Measurements from ENCODE around the gene B9D1. TPM values are rescaled to one million over a fixed set of nuclear protein-coding genes. Genes with fewer than 3 reads are reported as not detected.
A peak's percentile ranks its signal among the peaks of the same experiment; 100 is the strongest.

The B9D1 gene
- total RNA-seq, 1 donor from 2014 or later: 9.4 TPM

DNA sequence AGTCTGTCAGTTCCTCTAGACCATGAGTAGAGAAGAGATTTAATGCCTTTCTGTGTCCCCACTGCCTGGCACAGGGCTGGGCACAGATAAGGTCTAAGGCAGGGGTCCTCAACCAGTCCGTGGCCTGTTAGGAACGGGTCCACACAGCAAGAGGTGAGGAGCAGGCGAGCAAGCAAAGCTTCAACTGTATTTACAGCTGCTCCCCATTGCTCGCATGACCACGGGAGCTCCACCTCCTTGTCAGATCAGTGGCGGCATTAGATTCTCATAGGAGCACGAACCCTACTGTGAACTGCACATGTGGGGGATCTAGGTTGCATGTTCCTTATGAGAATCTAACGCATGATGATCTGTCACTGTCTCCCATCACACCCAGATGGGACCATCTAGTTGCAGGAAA lies 1.8 kb downstream of the B9D1 start:
- H3K9me3 Mint-ChIP-seq (ENCODE audit: low read depth): no peaks in the 10 kb centered on the region
- TF ChIP-seq, protein P1, sequence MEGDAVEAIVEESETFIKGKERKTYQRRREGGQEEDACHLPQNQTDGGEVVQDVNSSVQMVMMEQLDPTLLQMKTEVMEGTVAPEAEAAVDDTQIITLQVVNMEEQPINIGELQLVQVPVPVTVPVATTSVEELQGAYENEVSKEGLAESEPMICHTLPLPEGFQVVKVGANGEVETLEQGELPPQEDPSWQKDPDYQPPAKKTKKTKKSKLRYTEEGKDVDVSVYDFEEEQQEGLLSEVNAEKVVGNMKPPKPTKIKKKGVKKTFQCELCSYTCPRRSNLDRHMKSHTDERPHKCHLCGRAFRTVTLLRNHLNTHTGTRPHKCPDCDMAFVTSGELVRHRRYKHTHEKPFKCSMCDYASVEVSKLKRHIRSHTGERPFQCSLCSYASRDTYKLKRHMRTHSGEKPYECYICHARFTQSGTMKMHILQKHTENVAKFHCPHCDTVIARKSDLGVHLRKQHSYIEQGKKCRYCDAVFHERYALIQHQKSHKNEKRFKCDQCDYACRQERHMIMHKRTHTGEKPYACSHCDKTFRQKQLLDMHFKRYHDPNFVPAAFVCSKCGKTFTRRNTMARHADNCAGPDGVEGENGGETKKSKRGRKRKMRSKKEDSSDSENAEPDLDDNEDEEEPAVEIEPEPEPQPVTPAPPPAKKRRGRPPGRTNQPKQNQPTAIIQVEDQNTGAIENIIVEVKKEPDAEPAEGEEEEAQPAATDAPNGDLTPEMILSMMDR (IDR thresholded peaks at IDR 0.05): no peak
- H3K27me3 Mint-ChIP-seq (ENCODE audit: low read depth): no peaks in the 10 kb centered on the region
- H3K27ac Mint-ChIP-seq (ENCODE audit: unreplicated experiment): no peak overlapping the region
- peaks cover 5% of the 10 kb centered on the region for H3K36me3 Mint-ChIP-seq (ENCODE audit: low read depth)
- H3K4me1 Mint-ChIP-seq (ENCODE audit: low read depth): peaks cover 39% of the 10 kb centered on the region
- DNase-seq (ENCODE audit: low spot score): peak; percentile 68
- no peak overlapping the region for H3K4me3 Mint-ChIP-seq (ENCODE audit: unreplicated experiment)

DNA sequence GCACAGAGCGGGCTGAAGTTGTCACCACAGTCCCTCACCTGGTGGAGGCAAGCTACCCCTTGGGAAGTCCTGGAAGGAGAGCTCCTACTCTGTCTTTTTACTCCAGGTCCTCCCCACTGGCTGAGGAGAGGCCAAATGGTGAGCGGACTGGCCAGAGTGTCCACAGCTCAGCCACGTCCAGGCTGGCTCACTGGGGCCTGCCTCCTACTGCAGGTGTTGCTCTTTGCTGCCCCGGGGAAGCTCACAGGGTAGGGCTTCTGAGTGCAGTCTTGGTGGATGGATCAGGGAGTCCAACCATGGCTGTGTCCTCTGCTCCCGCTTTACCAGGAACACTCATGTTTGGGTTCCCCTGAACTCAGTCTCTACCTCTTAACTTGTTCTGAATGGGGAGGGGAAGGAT lies 2.7 kb downstream of the B9D1 start:
- Mint-ChIP-seq H3K27ac (ENCODE audit: unreplicated experiment) (no peak overlapping the region), H3K4me3 (ENCODE audit: unreplicated experiment) (no peak overlapping the region), H3K9me3 (ENCODE audit: low read depth) (no peaks in the 10 kb centered on the region), H3K4me1 (ENCODE audit: low read depth) (peaks cover 33% of the 10 kb centered on the region), H3K36me3 (ENCODE audit: low read depth) (peaks cover 5% of the 10 kb centered on the region), H3K27me3 (ENCODE audit: low read depth) (no peaks in the 10 kb centered on the region)
- DNase-seq (ENCODE audit: low spot score): peak; percentile 58
- TF ChIP-seq, protein P1 (IDR thresholded peaks at IDR 0.05): no peak

GRCh38 chr17:19359151-19359550 lies 3.4 kb downstream of the B9D1 start:
- Mint-ChIP-seq H3K4me3 (ENCODE audit: unreplicated experiment) (no peak overlapping the region), H3K27me3 (ENCODE audit: low read depth) (no peaks in the 10 kb centered on the region), H3K9me3 (ENCODE audit: low read depth) (no peaks in the 10 kb centered on the region), H3K27ac (ENCODE audit: unreplicated experiment) (no peak overlapping the region), H3K36me3 (ENCODE audit: low read depth) (peaks cover 5% of the 10 kb centered on the region), H3K4me1 (ENCODE audit: low read depth) (peaks cover 33% of the 10 kb centered on the region)
- TF ChIP-seq, protein P1 (IDR thresholded peaks at IDR 0.05): no peak
- DNase-seq (ENCODE audit: low spot score): peak; percentile 53

DNA sequence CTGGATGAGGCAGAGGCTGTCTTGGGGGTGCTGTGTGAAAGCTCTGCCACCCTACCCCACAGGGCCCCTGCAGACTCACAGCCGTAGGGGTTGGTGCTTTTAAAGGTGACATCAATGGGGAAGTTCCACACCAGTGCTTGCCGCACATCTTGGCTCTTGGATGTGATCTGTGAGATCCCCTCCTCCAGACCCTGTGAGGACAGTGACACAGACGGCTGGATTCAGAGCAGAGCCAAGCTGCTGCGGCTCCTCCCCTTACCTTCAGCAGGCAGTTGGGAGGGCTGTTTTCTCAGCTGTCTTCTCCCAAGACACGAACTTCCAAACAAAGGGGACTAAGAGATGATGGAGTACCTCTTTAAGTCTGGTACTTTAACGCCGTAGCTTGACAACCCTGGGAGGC lies 4.8 kb downstream of the B9D1 start:
- peaks cover 24% of the 10 kb centered on the region for H3K4me1 Mint-ChIP-seq (ENCODE audit: low read depth)
- H3K36me3 Mint-ChIP-seq (ENCODE audit: low read depth): peaks cover 5% of the 10 kb centered on the region
- H3K27ac Mint-ChIP-seq (ENCODE audit: unreplicated experiment): no peak overlapping the region
- DNase-seq (ENCODE audit: low spot score): peak; percentile 34
- TF ChIP-seq, protein P1 (IDR thresholded peaks at IDR 0.05): no peak
- H3K4me3 Mint-ChIP-seq (ENCODE audit: unreplicated experiment): no peak overlapping the region
- no peaks in the 10 kb centered on the region for H3K9me3 Mint-ChIP-seq (ENCODE audit: low read depth)
- H3K27me3 Mint-ChIP-seq (ENCODE audit: low read depth): no peaks in the 10 kb centered on the region

DNA sequence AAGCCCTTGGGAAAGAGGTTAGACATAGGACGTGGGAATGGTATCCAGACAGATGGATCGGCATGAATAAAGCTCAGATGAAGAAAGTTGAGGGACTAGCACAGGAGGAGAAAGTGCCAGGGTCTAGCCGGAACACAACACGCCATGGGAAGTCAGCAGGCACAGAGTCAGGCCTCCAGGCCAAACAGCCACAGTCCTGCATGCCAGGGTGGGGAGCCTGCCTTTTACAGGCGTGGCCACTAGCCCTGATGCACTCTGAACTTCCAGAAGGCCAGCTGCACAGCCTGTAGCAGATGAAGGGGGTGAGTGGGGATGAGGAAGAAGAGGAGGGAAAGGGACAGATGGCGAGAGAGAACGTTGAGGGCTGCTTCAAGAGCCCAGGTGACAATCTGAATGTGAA lies 5.2 kb downstream of the B9D1 start:
- Mint-ChIP-seq H3K4me1 (ENCODE audit: low read depth) (peaks cover 24% of the 10 kb centered on the region), H3K27ac (ENCODE audit: unreplicated experiment) (no peak overlapping the region), H3K27me3 (ENCODE audit: low read depth) (no peaks in the 10 kb centered on the region), H3K9me3 (ENCODE audit: low read depth) (no peaks in the 10 kb centered on the region), H3K36me3 (ENCODE audit: low read depth) (peaks cover 5% of the 10 kb centered on the region), H3K4me3 (ENCODE audit: unreplicated experiment) (no peak overlapping the region)
- TF ChIP-seq, protein P1 (IDR thresholded peaks at IDR 0.05): no peak
- peak; percentile 68 for DNase-seq (ENCODE audit: low spot score)

Data from chondrocyte (in vitro differentiated cells).